ENCODE data around the gene ANTKMT. TPM values are rescaled to one million over a fixed set of nuclear protein-coding genes. Genes with fewer than 3 reads are reported as not detected.

The ANTKMT gene
- total RNA-seq, 2 experiments from 2014 or later = 8.1 TPM

DNA sequence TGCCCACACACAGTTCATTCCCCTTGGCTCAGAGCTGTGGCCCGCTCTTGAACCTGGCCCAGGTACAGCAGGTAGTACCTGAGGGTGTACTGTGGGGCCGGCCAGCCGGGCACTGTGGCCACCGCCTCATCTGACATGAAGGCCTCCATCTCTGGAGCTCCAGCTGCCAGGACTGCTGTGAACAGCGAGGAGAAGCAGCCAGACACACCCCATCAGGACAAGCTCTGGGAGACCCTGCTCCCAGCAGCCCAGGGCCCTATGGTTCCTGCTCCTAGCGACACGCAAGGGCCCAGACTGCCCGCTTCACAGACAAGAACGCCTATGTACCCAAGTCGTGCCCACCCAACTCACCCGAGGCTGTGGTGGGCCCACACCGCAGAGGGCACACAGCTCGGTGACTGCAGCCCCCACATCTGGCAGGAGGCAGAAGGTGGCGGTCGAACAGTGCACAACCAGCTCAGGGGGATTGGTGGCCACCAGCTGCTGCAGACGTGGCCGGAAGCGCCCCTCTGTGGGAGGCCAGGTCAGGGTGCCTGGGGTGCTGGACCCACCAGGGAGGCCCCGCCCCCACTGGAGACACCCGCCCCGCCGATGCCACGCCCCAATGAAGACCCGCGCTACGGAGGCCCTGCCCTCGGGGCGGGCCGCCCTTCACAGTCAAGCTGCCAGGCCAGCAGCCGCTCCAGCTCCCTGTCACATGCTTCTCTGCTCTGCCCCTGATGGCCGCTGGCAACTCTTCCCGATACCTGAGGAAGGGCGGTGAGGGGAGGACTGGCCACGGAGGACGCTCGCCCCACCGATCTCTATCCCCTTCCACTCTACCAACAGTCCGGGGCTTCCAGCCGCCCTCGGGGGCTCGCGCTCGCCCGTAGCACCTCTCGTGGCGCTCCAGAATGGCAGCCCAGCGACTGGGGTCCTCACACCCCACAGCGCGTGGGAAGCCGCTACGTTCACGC, 41.8 kb upstream of the ANTKMT start:
- ATAC-seq (ENCODE audit: poor library complexity) = peak; percentile 3

DNA sequence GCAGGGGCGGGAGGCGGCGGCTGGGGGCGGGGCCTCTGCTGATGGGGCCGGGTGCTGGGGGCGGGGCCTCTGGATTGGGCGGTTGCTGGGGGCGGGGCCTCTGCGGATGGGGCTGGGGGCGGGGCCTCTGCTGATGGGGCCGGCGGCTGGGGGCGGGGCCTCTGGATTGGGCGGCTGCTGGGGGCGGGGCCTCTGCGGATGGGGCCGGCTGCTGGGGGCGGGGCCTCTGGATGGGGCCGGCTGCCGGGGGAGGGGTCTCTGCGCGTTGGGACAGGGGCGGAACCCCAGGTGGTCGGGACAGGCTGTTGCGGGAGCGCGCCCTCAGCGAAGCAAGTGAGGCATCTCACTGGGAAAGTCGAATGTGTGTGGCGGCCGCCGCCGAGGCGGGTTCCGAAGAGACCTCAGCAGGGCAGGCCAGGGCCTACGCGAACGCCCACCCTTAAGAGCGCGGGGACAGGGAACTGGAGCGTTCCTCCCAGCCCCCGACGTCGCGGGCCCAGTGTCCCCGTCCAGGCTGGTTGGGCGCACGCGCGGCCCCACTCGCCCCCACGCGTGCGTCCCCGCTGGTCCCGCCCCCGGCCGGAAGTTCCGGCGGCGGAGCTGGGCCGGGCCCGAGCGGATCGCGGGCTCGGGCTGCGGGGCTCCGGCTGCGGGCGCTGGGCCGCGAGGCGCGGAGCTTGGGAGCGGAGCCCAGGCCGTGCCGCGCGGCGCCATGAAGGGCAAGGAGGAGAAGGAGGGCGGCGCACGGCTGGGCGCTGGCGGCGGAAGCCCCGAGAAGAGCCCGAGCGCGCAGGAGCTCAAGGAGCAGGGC, 40.9 kb upstream of the ANTKMT start, which contains the start of gene STUB1:
Gene STUB1 (plus strand): TSS at position 597 of the 811 bp plus-strand sequence. CDS start 116 bp downstream, at position 713.
- peaks cover 6 to 9% of the 10 kb centered on the region in 2 experiments for H3K27me3 ChIP-seq (ENCODE audit: control insufficient read depth in 1 of 2, insufficient read depth in 2 of 2, low read length in 2 of 2)
- ChIA-PET POLR2A (interaction anchor here (0.7 to 4.8 kb wide), 17 partner anchors 9 to 1525 kb away, joined by 3 to 55 read pairs (median 4); partner anchors contain the start of genes ANTKMT, METTL26, MLST8 and RHOT2), CTCF (no interaction called here)
- TF ChIP-seq, protein P1, sequence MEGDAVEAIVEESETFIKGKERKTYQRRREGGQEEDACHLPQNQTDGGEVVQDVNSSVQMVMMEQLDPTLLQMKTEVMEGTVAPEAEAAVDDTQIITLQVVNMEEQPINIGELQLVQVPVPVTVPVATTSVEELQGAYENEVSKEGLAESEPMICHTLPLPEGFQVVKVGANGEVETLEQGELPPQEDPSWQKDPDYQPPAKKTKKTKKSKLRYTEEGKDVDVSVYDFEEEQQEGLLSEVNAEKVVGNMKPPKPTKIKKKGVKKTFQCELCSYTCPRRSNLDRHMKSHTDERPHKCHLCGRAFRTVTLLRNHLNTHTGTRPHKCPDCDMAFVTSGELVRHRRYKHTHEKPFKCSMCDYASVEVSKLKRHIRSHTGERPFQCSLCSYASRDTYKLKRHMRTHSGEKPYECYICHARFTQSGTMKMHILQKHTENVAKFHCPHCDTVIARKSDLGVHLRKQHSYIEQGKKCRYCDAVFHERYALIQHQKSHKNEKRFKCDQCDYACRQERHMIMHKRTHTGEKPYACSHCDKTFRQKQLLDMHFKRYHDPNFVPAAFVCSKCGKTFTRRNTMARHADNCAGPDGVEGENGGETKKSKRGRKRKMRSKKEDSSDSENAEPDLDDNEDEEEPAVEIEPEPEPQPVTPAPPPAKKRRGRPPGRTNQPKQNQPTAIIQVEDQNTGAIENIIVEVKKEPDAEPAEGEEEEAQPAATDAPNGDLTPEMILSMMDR (IDR thresholded peaks at IDR 0.05) = no peak
- H3K4me3 Mint-ChIP-seq = peak within 1 kb of the TSS; percentile 86
- H3K36me3 ChIP-seq (ENCODE audit: insufficient read depth, low read length) = peaks cover 18% of the 10 kb centered on the region
- peak within 1 kb of the TSS; percentile 76 for H3K4me3 ChIP-seq (ENCODE audit: low read length)
- no peaks in the 10 kb centered on the region for H3K9me3 Mint-ChIP-seq
- no peaks in the 10 kb centered on the region for H3K9me3 ChIP-seq (ENCODE audit: control insufficient read depth in 1 of 2, insufficient read depth in 1 of 2, low read length in 2 of 2)
- peak; percentile 63 for ATAC-seq (ENCODE audit: poor library complexity)
- no peaks in the 10 kb centered on the region for H3K27me3 Mint-ChIP-seq
- H3K27ac ChIP-seq (ENCODE audit: low read depth in 1 of 2, low read length in 2 of 2) = peak within 1 kb of the TSS; percentile 41 to 91
- peaks cover 73% of the 10 kb centered on the region for H3K4me1 ChIP-seq (ENCODE audit: insufficient read depth, low read length)
- H3K4me1 Mint-ChIP-seq (ENCODE audit: low read depth) = peaks cover 23% of the 10 kb centered on the region
- H3K36me3 Mint-ChIP-seq (ENCODE audit: low read depth) = peaks cover 19% of the 10 kb centered on the region
- H3K27ac Mint-ChIP-seq = peak within 1 kb of the TSS; percentile 70
- peak; percentile 75 to 97 (median 85) for DNase-seq
- intact Hi-C loops (cut with DNase I, micrococcal nuclease) = no loop called here

More for the DNA sequence above, 41.8 kb upstream of the ANTKMT start:
- Mint-ChIP-seq H3K27me3 (no peaks in the 10 kb centered on the region), H3K27ac (peak overlapping the region; percentile 64), H3K4me1 (ENCODE audit: low read depth) (peaks cover 26% of the 10 kb centered on the region), H3K36me3 (ENCODE audit: low read depth) (peaks cover 23% of the 10 kb centered on the region), H3K9me3 (no peaks in the 10 kb centered on the region), H3K4me3 (peak overlapping the region; percentile 87)
- Histone ChIP-seq H3K36me3 (ENCODE audit: insufficient read depth, low read length) (peaks cover 18% of the 10 kb centered on the region), H3K27ac (ENCODE audit: low read depth in 1 of 2, low read length in 2 of 2) (peak overlapping the region in 1 of 2 donors; percentile 24), H3K4me1 (ENCODE audit: insufficient read depth, low read length) (peaks cover 68% of the 10 kb centered on the region), H3K9me3 (ENCODE audit: control insufficient read depth in 1 of 2, insufficient read depth in 1 of 2, low read length in 2 of 2) (no peaks in the 10 kb centered on the region), H3K27me3 (ENCODE audit: control insufficient read depth in 1 of 2, insufficient read depth in 2 of 2, low read length in 2 of 2) (peaks cover 8 to 12% of the 10 kb centered on the region in 2 experiments), H3K4me3 (ENCODE audit: low read length) (peak overlapping the region; percentile 72)
- TF ChIP-seq, protein P1 (IDR thresholded peaks at IDR 0.05) = no peak
- intact Hi-C loops (cut with DNase I, micrococcal nuclease) = no loop called here
- ChIA-PET POLR2A (interaction anchor here (1.0 to 4.8 kb wide), 5 partner anchors 9 to 42 kb away, joined by 3 to 55 read pairs (median 7); partner anchors contain the start of genes RHOT2 and WDR24), CTCF (interaction anchor here (1.2 kb wide), 1 partner anchor 11 kb away, joined by 3 read pairs; the partner anchor contains the start of gene RHOT2)
- peak in 6 of 14 experiments; percentile 38 to 79 (median 52) for DNase-seq

DNA sequence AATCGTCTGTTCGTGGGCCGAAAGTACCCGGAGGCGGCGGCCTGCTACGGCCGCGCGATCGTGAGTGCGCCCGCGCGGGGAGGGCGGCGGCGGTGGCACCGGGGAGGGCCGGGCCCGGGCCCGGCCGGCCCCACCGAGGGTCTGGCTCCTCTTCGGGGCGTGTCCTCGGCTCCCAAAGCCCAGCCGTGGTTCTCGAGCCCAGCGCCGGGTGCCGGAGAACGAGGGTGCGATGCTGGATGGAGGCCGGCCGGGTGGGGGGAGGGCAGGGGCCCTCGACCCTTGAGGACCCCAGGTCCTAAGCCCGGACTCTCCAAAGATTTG, 40.4 kb upstream of the ANTKMT start:
- no peaks in the 10 kb centered on the region for H3K9me3 Mint-ChIP-seq
- no peaks in the 10 kb centered on the region for H3K27me3 Mint-ChIP-seq
- peak overlapping the region; percentile 83 for H3K4me3 Mint-ChIP-seq
- ChIA-PET POLR2A (interaction anchor here (0.7 to 4.8 kb wide), 14 partner anchors 9 to 1525 kb away, joined by 3 to 55 read pairs (median 4); partner anchors contain the start of genes ANTKMT, METTL26, MLST8 and RHOT2), CTCF (no interaction called here)
- ATAC-seq (ENCODE audit: poor library complexity) (no peak), DNase-seq (no peak)
- TF ChIP-seq, protein P1 (IDR thresholded peaks at IDR 0.05) = no peak
- H3K27ac Mint-ChIP-seq = peak overlapping the region; percentile 70
- H3K4me1 ChIP-seq (ENCODE audit: insufficient read depth, low read length) = peaks cover 74% of the 10 kb centered on the region
- H3K27ac ChIP-seq (ENCODE audit: low read depth in 1 of 2, low read length in 2 of 2) = peak overlapping the region; percentile 41 to 53
- peaks cover 20% of the 10 kb centered on the region for H3K4me1 Mint-ChIP-seq (ENCODE audit: low read depth)
- peaks cover 18% of the 10 kb centered on the region for H3K36me3 ChIP-seq (ENCODE audit: insufficient read depth, low read length)
- H3K4me3 ChIP-seq (ENCODE audit: low read length) = peak overlapping the region; percentile 76
- peaks cover 5% of the 10 kb centered on the region in 2 experiments for H3K27me3 ChIP-seq (ENCODE audit: control insufficient read depth in 1 of 2, insufficient read depth in 2 of 2, low read length in 2 of 2)
- intact Hi-C loops (cut with DNase I, micrococcal nuclease) = no loop called here
- H3K36me3 Mint-ChIP-seq (ENCODE audit: low read depth) = peaks cover 19% of the 10 kb centered on the region
- H3K9me3 ChIP-seq (ENCODE audit: control insufficient read depth in 1 of 2, insufficient read depth in 1 of 2, low read length in 2 of 2) = no peaks in the 10 kb centered on the region
